GM21528 (cell line): ENCODE measurements around the gene CLIP1.

Experiments used
- ATAC-seq: cut with Tn5 transposase; IDR thresholded peaks from one replicate; pipeline ENCODE4 v1.9.1; 2021; ENCODE audit warnings: mild to moderate bottlenecking, moderate library complexity; ENCODE audit not compliant: unreplicated experiment, low FRiP score

The CLIP1 gene

GRCh38 chr12:122323311-122324019, 99.0 kb downstream of the CLIP1 start:
- ATAC-seq: no peak

GRCh38 chr12:122322501-122322900, 100.0 kb downstream of the CLIP1 start:
- no peak for ATAC-seq

- no peak for ATAC-seq
Measured at GRCh38 chr12:122318607-122319605, 103.6 kb downstream of the CLIP1 start.

- ATAC-seq: no peak
Measured at GRCh38 chr12:122312926-122313325, 109.5 kb downstream of the CLIP1 start.

- no peak for ATAC-seq
Measured at GRCh38 chr12:122311696-122312095, 110.8 kb downstream of the CLIP1 start.

GRCh38 chr12:122310626-122311333, 111.7 kb downstream of the CLIP1 start:
- ATAC-seq: no peak

- no peak for ATAC-seq
Measured at GRCh38 chr12:122309564-122310121, 112.8 kb downstream of the CLIP1 start.

- no peak for ATAC-seq
Measured at GRCh38 chr12:122308811-122309210, 113.7 kb downstream of the CLIP1 start.

GRCh38 chr12:122306407-122306806, 116.1 kb downstream of the CLIP1 start:
- ATAC-seq: no peak

- no peak for ATAC-seq
Measured at GRCh38 chr12:122304924-122305323, 117.5 kb downstream of the CLIP1 start.

GRCh38 chr12:122303068-122303467, 119.4 kb downstream of the CLIP1 start:
- ATAC-seq: no peak

GRCh38 chr12:122298071-122298748, 124.3 kb downstream of the CLIP1 start:
- no peak for ATAC-seq

GRCh38 chr12:122297494-122297893, 125.0 kb downstream of the CLIP1 start:
- no peak for ATAC-seq

GRCh38 chr12:122295877-122296276, 126.6 kb downstream of the CLIP1 start:
- no peak for ATAC-seq

GRCh38 chr12:122293081-122293480, 129.4 kb downstream of the CLIP1 start:
- no peak for ATAC-seq

GRCh38 chr12:122291431-122291830, 131.0 kb downstream of the CLIP1 start:
- no peak for ATAC-seq

GRCh38 chr12:122283680-122284079, 138.8 kb downstream of the CLIP1 start:
- ATAC-seq: no peak

- no peak for ATAC-seq
Measured at GRCh38 chr12:122282061-122282460, 140.4 kb downstream of the CLIP1 start.

- no peak for ATAC-seq
Measured at GRCh38 chr12:122276242-122276641, 146.2 kb downstream of the CLIP1 start.

- ATAC-seq: no peak
Measured at GRCh38 chr12:122275459-122275858, 147.0 kb downstream of the CLIP1 start.
